Type B pancreatic cell (in vitro differentiated cells): Measurements from ENCODE around the gene AK9. TPM values are rescaled to one million over a fixed set of nuclear protein-coding genes. Genes with fewer than 3 reads are reported as not detected.

Experiments used
- DNase-seq: peaks from one replicate; pipeline ENCODE4 v3.0.0; 2021; ENCODE audit warnings: mixed read lengths; ENCODE audit not compliant: unreplicated experiment; ENCODE audit errors: extremely low spot score
- H3K27ac Mint-ChIP-seq: 2 replicates; pipeline ENCODE4 v1.8.0; 2021; ENCODE audit warnings: mild to moderate bottlenecking, mixed read lengths
- H3K27me3 Mint-ChIP-seq: 2 replicates; pipeline ENCODE4 v1.8.0; 2021; ENCODE audit warnings: mixed read lengths
- H3K36me3 Mint-ChIP-seq: 2 replicates; pipeline ENCODE4 v1.8.0; 2021; ENCODE audit warnings: mixed read lengths
- H3K4me1 Mint-ChIP-seq: one replicate; pipeline ENCODE4 v1.8.0; 2021; ENCODE audit warnings: mixed read lengths; ENCODE audit not compliant: unreplicated experiment
- H3K4me3 Mint-ChIP-seq: 2 replicates; pipeline ENCODE4 v1.8.0; 2021; ENCODE audit warnings: mild to moderate bottlenecking, mixed read lengths
- H3K9me3 Mint-ChIP-seq: 2 replicates; pipeline ENCODE4 v1.8.0; 2021; ENCODE audit warnings: mixed read lengths
- total RNA-seq: library from RNA; stranded (reverse); gene quantifications from 2 replicates; pipeline ENCODE4 v1.2.1, GENCODE V29; 2021; ENCODE audit warnings: low replicate concordance
- TF ChIP-seq, protein P1 (sequence below): fragments of 200-600 bp; sonication (generic); conservative IDR thresholded peaks from 2 replicates; pipeline ENCODE4 v1.5.0; 2021; ENCODE audit warnings: antibody characterized with exemption, mild to moderate bottlenecking

AK9 gene
- total RNA-seq, 1 donor from 2014 or later: 8.1 TPM

- peaks cover 5% of the 10 kb centered on the region for H3K4me1 Mint-ChIP-seq
- H3K36me3 Mint-ChIP-seq: peaks cover 4% of the 10 kb centered on the region
- no peak overlapping the region for H3K4me3 Mint-ChIP-seq
- peaks cover 5% of the 10 kb centered on the region for H3K9me3 Mint-ChIP-seq
- H3K27ac Mint-ChIP-seq: no peak overlapping the region
- H3K27me3 Mint-ChIP-seq: no peaks in the 10 kb centered on the region
- TF ChIP-seq, protein P1, sequence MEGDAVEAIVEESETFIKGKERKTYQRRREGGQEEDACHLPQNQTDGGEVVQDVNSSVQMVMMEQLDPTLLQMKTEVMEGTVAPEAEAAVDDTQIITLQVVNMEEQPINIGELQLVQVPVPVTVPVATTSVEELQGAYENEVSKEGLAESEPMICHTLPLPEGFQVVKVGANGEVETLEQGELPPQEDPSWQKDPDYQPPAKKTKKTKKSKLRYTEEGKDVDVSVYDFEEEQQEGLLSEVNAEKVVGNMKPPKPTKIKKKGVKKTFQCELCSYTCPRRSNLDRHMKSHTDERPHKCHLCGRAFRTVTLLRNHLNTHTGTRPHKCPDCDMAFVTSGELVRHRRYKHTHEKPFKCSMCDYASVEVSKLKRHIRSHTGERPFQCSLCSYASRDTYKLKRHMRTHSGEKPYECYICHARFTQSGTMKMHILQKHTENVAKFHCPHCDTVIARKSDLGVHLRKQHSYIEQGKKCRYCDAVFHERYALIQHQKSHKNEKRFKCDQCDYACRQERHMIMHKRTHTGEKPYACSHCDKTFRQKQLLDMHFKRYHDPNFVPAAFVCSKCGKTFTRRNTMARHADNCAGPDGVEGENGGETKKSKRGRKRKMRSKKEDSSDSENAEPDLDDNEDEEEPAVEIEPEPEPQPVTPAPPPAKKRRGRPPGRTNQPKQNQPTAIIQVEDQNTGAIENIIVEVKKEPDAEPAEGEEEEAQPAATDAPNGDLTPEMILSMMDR: no peak
- DNase-seq: no peak
These were observed 15.5 kb upstream of the AK9 start for GRCh38 chr6:109706513-109706912.

- Mint-ChIP-seq H3K4me3 (no peak overlapping the region), H3K27me3 (no peaks in the 10 kb centered on the region), H3K4me1 (peaks cover 5% of the 10 kb centered on the region), H3K36me3 (peaks cover 4% of the 10 kb centered on the region), H3K9me3 (peaks cover 5% of the 10 kb centered on the region), H3K27ac (no peak overlapping the region)
- DNase-seq: peak; percentile 78
- TF ChIP-seq, protein P1: peak; percentile 99
These were observed 14.3 kb upstream of the AK9 start for GRCh38 chr6:109705258-109705657.

- Mint-ChIP-seq H3K36me3 (no peaks in the 10 kb centered on the region), H3K27ac (no peak overlapping the region), H3K27me3 (no peaks in the 10 kb centered on the region)
These were observed 11.8 kb upstream of the AK9 start for GRCh38 chr6:109702791-109703190.

GRCh38 chr6:109701774-109702173 lies 10.8 kb upstream of the AK9 start:
- H3K4me1 Mint-ChIP-seq: peaks cover 5% of the 10 kb centered on the region
- H3K27ac Mint-ChIP-seq: no peak overlapping the region
- H3K9me3 Mint-ChIP-seq: no peaks in the 10 kb centered on the region

More at GRCh38 chr6:109702791-109703190, 11.8 kb upstream of the AK9 start:
- TF ChIP-seq, protein P1: no peak
- peaks cover 5% of the 10 kb centered on the region for H3K4me1 Mint-ChIP-seq
- DNase-seq: no peak
- no peak overlapping the region for H3K4me3 Mint-ChIP-seq
- H3K9me3 Mint-ChIP-seq: no peaks in the 10 kb centered on the region

GRCh38 chr6:109701221-109701620 lies 10.2 kb upstream of the AK9 start:
- Mint-ChIP-seq H3K4me1 (peaks cover 5% of the 10 kb centered on the region), H3K9me3 (no peaks in the 10 kb centered on the region), H3K27ac (no peak overlapping the region), H3K27me3 (no peaks in the 10 kb centered on the region), H3K36me3 (peaks cover 4% of the 10 kb centered on the region), H3K4me3 (no peak overlapping the region)
- no peak for DNase-seq
- TF ChIP-seq, protein P1: no peak

More at GRCh38 chr6:109701774-109702173, 10.8 kb upstream of the AK9 start:
- Mint-ChIP-seq H3K4me3 (no peak overlapping the region), H3K36me3 (no peaks in the 10 kb centered on the region), H3K27me3 (no peaks in the 10 kb centered on the region)
- no peak for DNase-seq
- TF ChIP-seq, protein P1: no peak

DNA sequence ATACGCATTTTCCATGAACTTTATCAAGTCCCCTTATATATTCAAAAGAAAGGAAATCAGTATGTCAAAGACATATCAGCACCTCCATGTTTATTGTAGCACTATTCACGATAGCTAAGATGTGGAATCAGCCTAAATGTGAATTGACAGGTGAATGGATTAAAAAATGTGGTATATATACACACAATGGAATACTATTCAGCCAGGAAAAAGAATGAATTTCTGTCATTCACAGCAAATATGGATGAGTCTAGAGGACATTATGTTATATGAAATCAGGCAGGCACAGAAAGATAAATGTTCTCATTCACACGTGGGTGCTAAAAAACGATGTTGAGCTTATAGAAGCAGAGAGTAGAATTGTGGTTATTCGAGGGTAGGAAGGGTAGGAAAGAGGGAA lies 5.4 kb upstream of the AK9 start:
- H3K4me1 Mint-ChIP-seq: peaks cover 7% of the 10 kb centered on the region
- H3K27me3 Mint-ChIP-seq: no peaks in the 10 kb centered on the region
- TF ChIP-seq, protein P1: no peak
- H3K36me3 Mint-ChIP-seq: peaks cover 8% of the 10 kb centered on the region
- H3K27ac Mint-ChIP-seq: no peak overlapping the region
- H3K9me3 Mint-ChIP-seq: no peaks in the 10 kb centered on the region
- DNase-seq: no peak
- no peak overlapping the region for H3K4me3 Mint-ChIP-seq
